Osteoblast (primary cell): ENCODE data around the gene ASB2. TPM values are rescaled to one million over a fixed set of nuclear protein-coding genes. Genes with fewer than 3 reads are reported as not detected.

Experiments used
- DNase-seq: peaks from one replicate; pipeline ENCODE4 v3.0.0; 2011; ENCODE audit warnings: low spot score, mixed read lengths; ENCODE audit not compliant: insufficient read length; ENCODE audit errors: missing footprints
- H2AFZ ChIP-seq: 2 replicates; pipeline ENCODE4 v1.6.0; 2011; ENCODE audit warnings: mild to moderate bottlenecking, low read length
- H3K27ac ChIP-seq: 2 replicates; pipeline ENCODE4 v1.5.1; 2011; ENCODE audit warnings: mild to moderate bottlenecking, low read depth, low read length, moderate library complexity
- H3K27me3 ChIP-seq: 2 replicates; pipeline ENCODE4 v1.6.0; 2012; ENCODE audit warnings: mild to moderate bottlenecking, control low read depth, inconsistent platforms, low read length, moderate library complexity; ENCODE audit not compliant: insufficient read depth
- H3K36me3 ChIP-seq: 2 replicates; pipeline ENCODE4 v1.5.1; 2011; ENCODE audit warnings: mild to moderate bottlenecking, low read length, control low read depth, moderate library complexity; ENCODE audit not compliant: insufficient read depth
- H3K4me1 ChIP-seq: 2 replicates; pipeline ENCODE4 v1.5.1; 2011; ENCODE audit warnings: mild to moderate bottlenecking, low read length, control low read depth, moderate library complexity; ENCODE audit not compliant: insufficient read depth
- H3K4me2 ChIP-seq: 2 replicates; pipeline ENCODE4 v1.6.0; 2011; ENCODE audit warnings: mild to moderate bottlenecking, low read length; ENCODE audit not compliant: insufficient read depth
- H3K4me3 ChIP-seq: fragments of 200-600 bp; sonication (generic); 3 replicates; pipeline ENCODE4 v1.5.1; 2012; ENCODE audit warnings: mild to moderate bottlenecking, low read length, inconsistent platforms; ENCODE audit not compliant: insufficient read depth
- H3K79me2 ChIP-seq: 2 replicates; pipeline ENCODE4 v1.6.0; 2012; ENCODE audit warnings: mild to moderate bottlenecking, low read length, control low read depth, inconsistent platforms; ENCODE audit not compliant: insufficient read depth
- H3K9me3 ChIP-seq: 2 replicates; pipeline ENCODE4 v1.5.1; 2011; ENCODE audit warnings: low read depth, low read length, control low read depth
- H4K20me1 ChIP-seq: 2 replicates; pipeline ENCODE4 v1.6.0; 2012; ENCODE audit warnings: mild to moderate bottlenecking, low read length, control low read depth; ENCODE audit not compliant: insufficient read depth
- total RNA-seq: library from RNA; depleted of rRNA; stranded (reverse); fragments of >200 nt; gene quantifications from 2 replicates; pipeline ENCODE4 v1.2.3, GENCODE V29; 2012
- TF ChIP-seq, protein P1 (sequence below): IDR thresholded peaks from 2 replicates; pipeline ENCODE4 v1.5.1; 2011; ENCODE audit warnings: mild to moderate bottlenecking, low read depth, low read length, moderate library complexity; ENCODE audit errors: extremely low read depth

The ASB2 gene
- total RNA-seq, 1 donor = 1.1 TPM

GRCh38 chr14:93916498-93916897 is 59.9 kb downstream of the ASB2 start:
- no peaks in the 10 kb centered on the region for H3K27me3 ChIP-seq
- H3K4me3 ChIP-seq = no peak overlapping the region
- no peak overlapping the region for H3K4me2 ChIP-seq
- no peaks in the 10 kb centered on the region for H3K36me3 ChIP-seq
- H3K79me2 ChIP-seq = no peaks in the 10 kb centered on the region
- TF ChIP-seq, protein P1, sequence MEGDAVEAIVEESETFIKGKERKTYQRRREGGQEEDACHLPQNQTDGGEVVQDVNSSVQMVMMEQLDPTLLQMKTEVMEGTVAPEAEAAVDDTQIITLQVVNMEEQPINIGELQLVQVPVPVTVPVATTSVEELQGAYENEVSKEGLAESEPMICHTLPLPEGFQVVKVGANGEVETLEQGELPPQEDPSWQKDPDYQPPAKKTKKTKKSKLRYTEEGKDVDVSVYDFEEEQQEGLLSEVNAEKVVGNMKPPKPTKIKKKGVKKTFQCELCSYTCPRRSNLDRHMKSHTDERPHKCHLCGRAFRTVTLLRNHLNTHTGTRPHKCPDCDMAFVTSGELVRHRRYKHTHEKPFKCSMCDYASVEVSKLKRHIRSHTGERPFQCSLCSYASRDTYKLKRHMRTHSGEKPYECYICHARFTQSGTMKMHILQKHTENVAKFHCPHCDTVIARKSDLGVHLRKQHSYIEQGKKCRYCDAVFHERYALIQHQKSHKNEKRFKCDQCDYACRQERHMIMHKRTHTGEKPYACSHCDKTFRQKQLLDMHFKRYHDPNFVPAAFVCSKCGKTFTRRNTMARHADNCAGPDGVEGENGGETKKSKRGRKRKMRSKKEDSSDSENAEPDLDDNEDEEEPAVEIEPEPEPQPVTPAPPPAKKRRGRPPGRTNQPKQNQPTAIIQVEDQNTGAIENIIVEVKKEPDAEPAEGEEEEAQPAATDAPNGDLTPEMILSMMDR = no peak
- H3K9me3 ChIP-seq = peaks cover 4% of the 10 kb centered on the region
- no peaks in the 10 kb centered on the region for H4K20me1 ChIP-seq
- H3K4me1 ChIP-seq = no peaks in the 10 kb centered on the region
- H2AFZ ChIP-seq = no peak overlapping the region
- DNase-seq = no peak
- H3K27ac ChIP-seq = no peak overlapping the region

DNA sequence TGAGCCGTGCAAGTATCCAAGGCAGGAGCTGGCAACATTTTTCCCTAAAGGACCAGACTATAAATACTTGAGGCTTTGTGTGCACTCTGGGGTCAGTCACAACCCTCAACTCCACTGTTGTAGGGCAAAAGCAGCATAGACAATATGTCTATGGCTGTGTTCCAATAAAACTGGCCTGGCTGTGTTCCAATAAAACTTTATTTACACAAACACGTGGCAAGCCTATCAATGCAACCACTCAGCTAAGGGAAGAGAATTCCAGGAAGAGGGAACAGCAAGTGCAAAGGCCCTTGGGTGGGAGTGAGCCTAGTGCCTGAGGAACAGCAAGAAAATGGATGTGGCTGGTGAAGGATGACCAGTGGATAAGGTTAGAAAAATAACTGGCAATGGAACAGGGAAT is 60.6 kb downstream of the ASB2 start:
- Histone ChIP-seq H3K27ac (no peak overlapping the region), H2AFZ (no peak overlapping the region), H3K4me3 (no peak overlapping the region), H3K36me3 (no peaks in the 10 kb centered on the region), H3K9me3 (peaks cover 4% of the 10 kb centered on the region), H3K79me2 (no peaks in the 10 kb centered on the region), H3K4me1 (no peaks in the 10 kb centered on the region), H3K27me3 (no peaks in the 10 kb centered on the region), H3K4me2 (no peak overlapping the region), H4K20me1 (no peaks in the 10 kb centered on the region)
- TF ChIP-seq, protein P1 = no peak
- DNase-seq = no peak

GRCh38 chr14:93915070-93915705 is 61.2 kb downstream of the ASB2 start:
- Histone ChIP-seq H3K4me3 (no peak overlapping the region), H3K36me3 (no peaks in the 10 kb centered on the region), H4K20me1 (no peaks in the 10 kb centered on the region), H2AFZ (no peak overlapping the region), H3K27me3 (no peaks in the 10 kb centered on the region), H3K9me3 (peaks cover 4% of the 10 kb centered on the region), H3K79me2 (no peaks in the 10 kb centered on the region), H3K27ac (no peak overlapping the region), H3K4me1 (no peaks in the 10 kb centered on the region), H3K4me2 (no peak overlapping the region)
- TF ChIP-seq, protein P1 = no peak
- DNase-seq = no peak

DNA sequence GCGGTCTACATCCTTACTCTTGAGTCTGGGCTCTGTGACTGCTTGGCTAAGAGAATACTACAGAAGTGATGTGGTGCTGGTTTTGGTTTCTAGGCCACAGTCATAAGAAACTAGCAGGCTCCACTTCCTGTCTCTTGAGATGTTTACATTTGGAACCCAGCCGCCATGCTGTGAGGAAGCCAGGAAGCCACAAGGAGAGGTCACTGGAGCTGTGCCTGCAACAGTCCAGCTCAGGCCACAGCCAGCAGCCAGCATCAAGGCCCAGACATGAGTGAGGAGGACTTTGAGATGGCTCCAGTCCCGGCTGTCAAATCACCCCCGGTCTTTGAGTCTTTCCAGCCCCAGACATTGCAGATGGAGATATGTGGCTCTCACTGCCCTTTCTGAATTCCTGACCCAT is 62.1 kb downstream of the ASB2 start:
- no peak for DNase-seq
- no peak overlapping the region for H3K4me3 ChIP-seq
- no peaks in the 10 kb centered on the region for H4K20me1 ChIP-seq
- no peak overlapping the region for H3K27ac ChIP-seq
- no peaks in the 10 kb centered on the region for H3K79me2 ChIP-seq
- no peak overlapping the region for H3K4me2 ChIP-seq
- H3K36me3 ChIP-seq = no peaks in the 10 kb centered on the region
- TF ChIP-seq, protein P1 = no peak
- H2AFZ ChIP-seq = no peak overlapping the region
- no peaks in the 10 kb centered on the region for H3K4me1 ChIP-seq
- H3K9me3 ChIP-seq = no peaks in the 10 kb centered on the region
- H3K27me3 ChIP-seq = no peaks in the 10 kb centered on the region
